Dedifferentiated amniotic fluid mesenchymal stem cell (primary cell): ENCODE data around the gene MCAM.

Experiments
- DNase-seq: peaks from one replicate; pipeline ENCODE4 v3.0.0-alpha.2; 2016; ENCODE audit errors: extremely low spot score

The MCAM gene

GRCh38 chr11:119330237-119330636, 13.3 kb upstream of the MCAM start:
- DNase-seq: no peak

GRCh38 chr11:119329320-119329719, 12.4 kb upstream of the MCAM start:
- no peak for DNase-seq

GRCh38 chr11:119324189-119324588, 7.3 kb upstream of the MCAM start:
- DNase-seq: no peak

GRCh38 chr11:119323532-119324033, 6.7 kb upstream of the MCAM start:
- DNase-seq: peak; percentile 64

- DNase-seq: no peak
Measured at GRCh38 chr11:119322921-119323531, 6.1 kb upstream of the MCAM start.

GRCh38 chr11:119322360-119322739, 5.4 kb upstream of the MCAM start:
- no peak for DNase-seq

GRCh38 chr11:119320776-119321524, 4.0 kb upstream of the MCAM start:
- DNase-seq: no peak

GRCh38 chr11:119320240-119320775, 3.4 kb upstream of the MCAM start:
- DNase-seq: no peak

GRCh38 chr11:119319700-119320239, 2.8 kb upstream of the MCAM start:
- DNase-seq: no peak

- DNase-seq: no peak
Measured at GRCh38 chr11:119319136-119319699, 2.3 kb upstream of the MCAM start.

GRCh38 chr11:119318240-119319135, 1.6 kb upstream of the MCAM start:
- DNase-seq: no peak

GRCh38 chr11:119317592-119318239, 786 bp upstream of the MCAM start:
- DNase-seq: no peak

- no peak for DNase-seq
Measured at GRCh38 chr11:119316016-119316728, 758 bp downstream of the MCAM start.

- no peak for DNase-seq
Measured at GRCh38 chr11:119315131-119316015, 1.6 kb downstream of the MCAM start.

GRCh38 chr11:119314726-119315125, 2.2 kb downstream of the MCAM start:
- no peak for DNase-seq

- DNase-seq: no peak
Measured at GRCh38 chr11:119310682-119311052, 6.3 kb downstream of the MCAM start.

GRCh38 chr11:119309953-119310681, 6.8 kb downstream of the MCAM start:
- DNase-seq: no peak

GRCh38 chr11:119309411-119309810, 7.5 kb downstream of the MCAM start:
- no peak for DNase-seq

- no peak for DNase-seq
Measured at GRCh38 chr11:119307974-119308373, 9.0 kb downstream of the MCAM start.
